Suprapubic skin (tissue), 4 donors: ENCODE measurements around the gene ATOH8. TPM values are rescaled to one million over a fixed set of nuclear protein-coding genes. Genes with fewer than 3 reads are reported as not detected.
"Not testable (repeated sequence)": the region's sequence is repeated elsewhere in the genome, so short reads cannot be mapped to it uniquely, and the experiment has no call there.

Source experiments
- DNase-seq, 2 donors: peaks; one replicate each; pipeline ENCODE4 v3.0.0-alpha.2; 2019; ENCODE audit warnings: low spot score in 2 of 2
- H3K27ac ChIP-seq: fragments of 200-600 bp; sonication (generic); one replicate; pipeline ENCODE4 v1.5.1; 2019
- H3K27me3 ChIP-seq: fragments of 200-600 bp; sonication (generic); one replicate; pipeline ENCODE4 v1.5.1; 2019
- H3K36me3 ChIP-seq: fragments of 200-600 bp; sonication (generic); one replicate; pipeline ENCODE4 v1.5.1; 2019
- H3K4me1 ChIP-seq: fragments of 200-600 bp; sonication (generic); one replicate; pipeline ENCODE4 v1.5.1; 2019
- H3K4me3 ChIP-seq: fragments of 200-600 bp; sonication (generic); one replicate; pipeline ENCODE4 v1.5.1; 2019; ENCODE audit warnings: mild to moderate bottlenecking
- H3K9me3 ChIP-seq: fragments of 200-600 bp; sonication (generic); one replicate; pipeline ENCODE4 v1.5.1; 2019
- EP300 ChIP-seq: sonication (generic); formaldehyde crosslinking; IDR thresholded peaks from one replicate; pipeline ENCODE4 v1.6.1; 2017; ENCODE audit warnings: antibody characterized with exemption
- POLR2A ChIP-seq, 2 donors: fragments of 450-650 bp; IDR thresholded peaks; one replicate each; pipeline ENCODE4 v1.6.1; 2017; ENCODE audit warnings: antibody characterized with exemption in 2 of 2, mild to moderate bottlenecking in 2 of 2, moderate library complexity in 2 of 2
- POLR2AphosphoS5 ChIP-seq, 3 donors: sonication (generic); formaldehyde crosslinking; IDR thresholded peaks; one replicate each; pipeline ENCODE4 v1.6.1; 2017; ENCODE audit warnings: antibody characterized with exemption in 3 of 3
- WGBS: methylation state at CpG from one replicate; pipeline ENCODE4 v1.1.5; 2018; 5-methylcytosine and 5-hydroxymethylcytosine counted together
- total RNA-seq, 4 donors: library from RNA; depleted of rRNA; stranded (reverse); fragments of >200 nt; gene quantifications; one replicate each; pipeline ENCODE4 v1.1.0, GENCODE V29; 2016
- TF ChIP-seq, protein P1 (sequence below), 2 donors: fragments of 200-600 bp in 1 of 2; fragments of 450-650 bp in 1 of 2; sonication (generic) in 1 of 2; IDR thresholded peaks; one replicate each; pipeline ENCODE4 v1.5.1; 2016 to 2019; ENCODE audit warnings: antibody characterized with exemption in 2 of 2, mild to moderate bottlenecking in 1 of 2, moderate library complexity in 1 of 2

Gene ATOH8
- total RNA-seq, 4 donors from 2014 or later, result 9.7 to 30.3 (median 27.3) TPM

DNA sequence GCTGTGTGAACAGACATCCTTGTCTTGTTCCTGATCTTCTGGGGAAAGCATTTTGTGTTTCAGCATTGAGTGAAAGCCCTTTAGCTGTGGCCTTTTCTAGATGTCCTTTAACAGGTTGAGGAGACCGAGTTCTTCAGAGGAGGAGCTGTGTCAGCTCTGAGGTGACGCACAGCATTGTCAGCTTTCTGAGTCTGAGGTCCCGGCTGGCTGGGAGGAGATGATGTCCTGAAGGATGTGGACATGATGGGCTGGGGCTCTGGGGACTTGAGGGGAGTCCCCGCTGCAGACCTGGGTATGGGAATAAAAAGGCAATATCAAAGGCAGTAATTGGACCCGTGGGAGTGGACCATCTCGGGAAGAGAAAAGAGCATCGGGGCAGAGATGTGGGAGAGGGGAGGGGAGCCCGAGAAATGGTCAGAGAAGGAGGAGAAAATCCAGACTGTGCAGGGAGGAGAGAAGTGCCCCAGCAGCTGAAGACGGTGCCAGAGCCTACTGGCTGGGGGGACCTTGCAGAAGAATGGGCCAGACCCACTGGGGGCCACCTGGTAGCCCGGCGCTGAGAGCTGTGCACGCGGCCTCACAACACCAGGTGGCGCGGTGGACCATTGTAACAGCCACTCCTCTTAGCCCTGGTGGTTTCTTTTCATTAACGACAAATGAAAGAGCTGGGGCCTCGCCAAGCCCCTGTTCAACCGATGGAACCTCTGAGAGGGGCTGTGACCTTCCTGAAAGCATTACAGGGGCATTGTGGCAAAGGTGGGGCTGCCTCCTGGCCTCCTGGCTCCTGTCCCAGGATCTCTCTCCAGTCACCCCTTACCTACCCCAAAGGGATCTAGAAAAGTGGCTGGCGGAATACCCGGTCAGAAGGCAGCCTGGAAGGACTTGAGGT is 73.4 kb downstream of the ATOH8 start:
- Histone ChIP-seq H3K27me3 (peaks cover 3% of the 10 kb centered on the region), H3K36me3 (no peaks in the 10 kb centered on the region), H3K9me3 (no peaks in the 10 kb centered on the region), H3K4me3 (peak overlapping the region; percentile 12), H3K27ac (no peak overlapping the region), H3K4me1 (peaks cover 5% of the 10 kb centered on the region)
- 31% methylated on average over 16 of the region's 20 CpGs for WGBS
- peak; percentile 87 to 89 for DNase-seq
- TF ChIP-seq, protein P1, sequence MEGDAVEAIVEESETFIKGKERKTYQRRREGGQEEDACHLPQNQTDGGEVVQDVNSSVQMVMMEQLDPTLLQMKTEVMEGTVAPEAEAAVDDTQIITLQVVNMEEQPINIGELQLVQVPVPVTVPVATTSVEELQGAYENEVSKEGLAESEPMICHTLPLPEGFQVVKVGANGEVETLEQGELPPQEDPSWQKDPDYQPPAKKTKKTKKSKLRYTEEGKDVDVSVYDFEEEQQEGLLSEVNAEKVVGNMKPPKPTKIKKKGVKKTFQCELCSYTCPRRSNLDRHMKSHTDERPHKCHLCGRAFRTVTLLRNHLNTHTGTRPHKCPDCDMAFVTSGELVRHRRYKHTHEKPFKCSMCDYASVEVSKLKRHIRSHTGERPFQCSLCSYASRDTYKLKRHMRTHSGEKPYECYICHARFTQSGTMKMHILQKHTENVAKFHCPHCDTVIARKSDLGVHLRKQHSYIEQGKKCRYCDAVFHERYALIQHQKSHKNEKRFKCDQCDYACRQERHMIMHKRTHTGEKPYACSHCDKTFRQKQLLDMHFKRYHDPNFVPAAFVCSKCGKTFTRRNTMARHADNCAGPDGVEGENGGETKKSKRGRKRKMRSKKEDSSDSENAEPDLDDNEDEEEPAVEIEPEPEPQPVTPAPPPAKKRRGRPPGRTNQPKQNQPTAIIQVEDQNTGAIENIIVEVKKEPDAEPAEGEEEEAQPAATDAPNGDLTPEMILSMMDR (IDR thresholded peaks at IDR 0.05), result peak; percentile 89
- no peak for TF ChIP-seq EP300

DNA sequence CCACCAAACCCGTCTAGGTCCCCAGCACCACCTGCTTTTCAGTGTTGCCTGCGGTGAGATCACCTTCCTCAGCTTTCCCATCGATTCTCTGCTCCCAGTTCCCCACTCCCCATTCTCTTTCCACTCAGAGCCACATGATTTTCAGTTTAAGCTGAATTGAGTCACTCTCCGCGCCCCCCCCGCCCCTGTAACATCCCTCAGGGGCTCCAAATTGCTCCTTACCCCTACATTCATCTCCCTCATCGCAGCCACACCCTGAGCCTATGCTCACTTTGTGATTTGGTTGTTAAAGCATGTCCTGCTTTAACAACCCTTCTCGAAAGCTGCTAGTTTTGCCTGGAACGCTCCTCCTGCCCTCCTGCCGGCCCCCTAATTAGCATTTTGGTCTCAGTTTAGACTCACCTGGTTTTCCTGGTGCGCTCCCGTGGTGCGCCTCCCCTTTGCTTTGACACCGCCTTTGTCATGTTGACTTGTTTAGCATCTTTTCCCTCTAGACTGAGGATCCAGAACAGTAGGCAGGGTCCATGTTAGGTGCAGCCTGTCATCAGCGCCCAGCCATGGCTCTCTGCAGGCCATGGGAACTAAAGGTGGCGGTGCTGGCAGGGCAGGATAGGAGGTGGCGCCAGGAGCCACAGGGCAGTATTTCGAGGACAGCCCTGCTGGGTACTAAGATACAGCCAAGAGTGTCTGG is 74.2 kb downstream of the ATOH8 start:
- Histone ChIP-seq H3K27ac (no peak overlapping the region), H3K4me1 (peaks cover 5% of the 10 kb centered on the region), H3K9me3 (no peaks in the 10 kb centered on the region), H3K36me3 (no peaks in the 10 kb centered on the region), H3K27me3 (no peaks in the 10 kb centered on the region), H3K4me3 (peak overlapping the region; percentile 12)
- TF ChIP-seq POLR2A (IDR thresholded peaks at IDR 0.05), result no peak
- no peak for TF ChIP-seq EP300
- TF ChIP-seq, protein P1 (IDR thresholded peaks at IDR 0.05), result no peak
- no peak for TF ChIP-seq POLR2AphosphoS5 (IDR thresholded peaks at IDR 0.05)
- DNase-seq, result no peak
- WGBS, result 58% methylated on average over 18 of the region's 18 CpGs

DNA sequence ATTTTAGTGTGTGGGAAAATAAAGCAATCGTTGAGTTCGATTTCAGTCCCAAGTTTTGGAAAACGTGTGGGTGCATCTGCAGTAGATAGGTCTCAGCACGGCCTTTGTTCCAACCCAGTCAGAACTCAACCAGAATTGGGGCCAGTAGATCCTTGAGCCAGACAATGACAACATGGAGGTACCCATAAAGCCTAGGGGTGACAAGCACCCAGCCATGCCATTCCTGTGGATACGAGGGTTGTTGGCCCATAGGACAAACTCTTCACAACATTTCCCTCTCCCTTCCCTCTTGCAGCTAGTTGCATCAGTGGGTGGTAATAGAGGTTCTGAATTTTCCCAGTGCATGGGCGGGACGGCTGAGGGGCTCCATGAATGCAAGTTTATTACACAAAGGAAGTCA is 74.9 kb downstream of the ATOH8 start:
- H3K27me3 ChIP-seq, result no peaks in the 10 kb centered on the region
- peaks cover 5% of the 10 kb centered on the region for H3K4me1 ChIP-seq
- H3K27ac ChIP-seq, result no peak overlapping the region
- no peaks in the 10 kb centered on the region for H3K9me3 ChIP-seq
- no peak for DNase-seq
- 96% methylated on average over 7 of the region's 7 CpGs for WGBS
- H3K36me3 ChIP-seq, result no peaks in the 10 kb centered on the region
- TF ChIP-seq, protein P1 (IDR thresholded peaks at IDR 0.05), result no peak
- TF ChIP-seq EP300 (no peak), POLR2A (IDR thresholded peaks at IDR 0.05) (no peak), POLR2AphosphoS5 (IDR thresholded peaks at IDR 0.05) (no peak)
- H3K4me3 ChIP-seq, result no peak overlapping the region

DNA sequence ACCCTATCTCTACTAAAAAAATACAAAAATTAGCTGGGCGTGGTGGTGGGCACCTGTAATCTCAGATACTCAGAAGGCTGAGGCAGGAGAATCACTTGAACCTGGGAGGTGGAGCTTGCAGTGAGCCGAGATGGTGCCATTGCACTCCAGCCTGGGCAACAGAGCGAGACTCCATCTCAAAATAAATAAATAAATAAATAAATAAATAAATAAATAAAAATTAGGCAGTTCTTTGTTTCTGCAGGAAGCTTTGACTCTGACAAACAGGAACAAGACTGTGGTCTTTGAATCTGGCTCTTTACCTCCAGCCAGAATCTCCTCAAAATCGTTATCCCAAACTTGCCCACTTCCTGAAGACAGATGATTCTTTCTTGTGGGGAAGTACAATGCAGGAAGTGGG is 75.6 kb downstream of the ATOH8 start:
- not testable (repeated sequence) for H3K4me3 ChIP-seq, H3K27me3 ChIP-seq, H3K36me3 ChIP-seq, H3K27ac ChIP-seq, H3K9me3 ChIP-seq, DNase-seq, H3K4me1 ChIP-seq
- WGBS, result 85% methylated on average over 4 of the region's 4 CpGs

DNA sequence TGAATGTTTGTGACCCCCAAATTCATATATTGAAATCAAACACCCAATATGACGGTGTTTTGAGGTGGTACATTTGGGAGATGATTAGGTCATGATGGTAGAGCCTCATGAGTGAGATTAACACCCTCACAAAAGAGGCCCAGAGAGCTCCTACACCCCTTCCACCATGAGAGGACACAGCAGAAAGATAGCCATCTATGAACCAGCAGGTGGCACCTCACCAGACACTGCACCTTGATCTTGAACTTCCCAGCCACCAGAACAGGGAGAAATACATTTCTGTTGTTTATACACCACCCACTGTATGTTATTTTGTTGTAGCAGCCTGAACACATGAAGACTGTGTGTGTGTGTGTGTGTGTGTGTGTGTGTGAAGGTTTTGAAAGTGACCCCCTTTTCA is 76.9 kb downstream of the ATOH8 start:
- 50% methylated on average over 1 of the region's 1 CpG for WGBS
- H3K27me3 ChIP-seq, result no peaks in the 10 kb centered on the region
- no peak overlapping the region for H3K4me3 ChIP-seq
- H3K27ac ChIP-seq, result no peak overlapping the region
- DNase-seq, result no peak
- no peaks in the 10 kb centered on the region for H3K9me3 ChIP-seq
- no peaks in the 10 kb centered on the region for H3K36me3 ChIP-seq
- no peak for TF ChIP-seq POLR2AphosphoS5 (IDR thresholded peaks at IDR 0.05)
- no peak for TF ChIP-seq EP300
- TF ChIP-seq POLR2A (IDR thresholded peaks at IDR 0.05), result no peak
- TF ChIP-seq, protein P1 (IDR thresholded peaks at IDR 0.05), result no peak
- H3K4me1 ChIP-seq, result peaks cover 5% of the 10 kb centered on the region
